A673 (cell line): ENCODE measurements around the gene NHSL1. TPM values are rescaled to one million over a fixed set of nuclear protein-coding genes. Genes with fewer than 3 reads are reported as not detected.

Source experiments
- BruUV-seq: library from RNA; stranded (reverse); fragments of 400-500 nt; replicated peaks from 2 replicates; lab custom pipeline; 2021; lab: Mats Ljungman, UMichigan
- CTCF ChIA-PET: fragments of 300-600 bp; sonication (Branson Sonifier 250); formaldehyde crosslinking; loops from one replicate; lab custom pipeline; 2022; ENCODE audit warnings: antibody characterized with exemption; lab: Charles Lee
- POLR2A ChIA-PET: fragments of 300-600 bp; sonication (Branson Sonifier 250); formaldehyde crosslinking; loops from one replicate; lab custom pipeline; 2022; ENCODE audit warnings: antibody characterized with exemption; ENCODE audit not compliant: low non-redundant PET; lab: Charles Lee
- DNase-seq: peaks from one replicate; pipeline ENCODE4 v3.0.0-alpha.2; 2015; ENCODE audit warnings: low spot score
- H3K27ac ChIP-seq: fragments of 200-600 bp; sonication (generic); 2 replicates; pipeline ENCODE4 v1.5.1; 2016; ENCODE audit warnings: mixed run types, low read depth, mild to moderate bottlenecking, mixed read lengths, antibody characterized with exemption, low read length; ENCODE audit not compliant: poor library complexity, severe bottlenecking
- H3K27me3 ChIP-seq: fragments of 200-600 bp; sonication (generic); replicated peaks from 2 replicates; pipeline ENCODE4 v1.6.1; 2017; ENCODE audit warnings: mixed run types, low read depth, mild to moderate bottlenecking, mixed read lengths, antibody characterized with exemption, low read length; ENCODE audit not compliant: insufficient read depth, poor library complexity
- H3K36me3 ChIP-seq: fragments of 200-600 bp; sonication (generic); 2 replicates; pipeline ENCODE4 v1.6.1; 2016; ENCODE audit warnings: mixed run types, mild to moderate bottlenecking, mixed read lengths, antibody characterized with exemption, low read length; ENCODE audit not compliant: insufficient read depth, poor library complexity, severe bottlenecking
- H3K4me1 ChIP-seq: fragments of 200-600 bp; sonication (generic); 2 replicates; pipeline ENCODE4 v1.6.1; 2017; ENCODE audit warnings: mixed run types, mild to moderate bottlenecking, mixed read lengths, antibody characterized with exemption, low read length; ENCODE audit not compliant: insufficient read depth, poor library complexity, severe bottlenecking
- H3K4me3 ChIP-seq: fragments of 200-600 bp; sonication (generic); 2 replicates; pipeline ENCODE4 v1.5.1; 2016; ENCODE audit warnings: low read depth, mixed run types, mild to moderate bottlenecking, mixed read lengths, low read length; ENCODE audit not compliant: poor library complexity, severe bottlenecking
- H3K9me3 ChIP-seq: fragments of 200-600 bp; sonication (generic); 2 replicates; pipeline ENCODE4 v1.6.1; 2016; ENCODE audit warnings: mixed run types, low read depth, mild to moderate bottlenecking, mixed read lengths, antibody characterized with exemption, low read length; ENCODE audit not compliant: poor library complexity, severe bottlenecking
- EZH2 ChIP-seq: fragments of 200-600 bp; sonication (generic); IDR thresholded peaks from 2 replicates; pipeline ENCODE4 v1.6.1; 2017; ENCODE audit warnings: borderline replicate concordance, low read depth, mild to moderate bottlenecking, mixed read lengths, antibody characterized with exemption, low read length; ENCODE audit not compliant: poor library complexity, severe bottlenecking
- intact Hi-C: fragments of 100-400 bp; cut with micrococcal nuclease; formaldehyde crosslinking; loops from one replicate; pipeline ENCODE4 v1.10.0; 2022; ENCODE audit not compliant: unreplicated experiment
- total RNA-seq: library from RNA; stranded (reverse); gene quantifications from 2 replicates; pipeline ENCODE4 v1.2.3, GENCODE V29; 2021
- TF ChIP-seq, protein P1 (sequence below): fragments of 300-800, 200-600 bp; sonication (generic); conservative IDR thresholded peaks from 2 replicates; pipeline ENCODE4 v1.5.1; 2017; ENCODE audit warnings: low read depth, mild to moderate bottlenecking, antibody characterized with exemption, low read length, moderate library complexity, mixed read lengths

NHSL1 gene
- total RNA-seq, 1 experiment from 2014 or later = 33.1 TPM

DNA sequence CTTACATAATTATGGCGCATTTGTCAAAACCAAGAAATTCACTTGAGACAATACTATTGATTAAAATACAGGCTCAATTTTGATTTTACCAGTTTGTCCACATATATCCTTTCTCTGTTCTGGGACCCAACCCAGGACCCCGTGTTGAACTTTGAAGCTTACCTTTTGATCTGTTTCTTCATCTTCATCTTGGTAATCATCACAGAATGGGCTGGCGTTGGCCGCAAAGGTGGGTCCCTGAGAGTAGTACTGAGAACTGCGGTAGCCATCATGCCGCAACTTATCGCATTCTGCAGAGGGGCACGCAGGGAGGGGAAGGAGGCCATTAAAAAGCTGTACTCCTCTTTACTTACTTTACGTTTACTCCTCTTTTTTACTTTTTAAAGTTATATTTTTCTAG, 26.1 kb downstream of the NHSL1 start:
- CTCF ChIA-PET = no interaction called here
- Histone ChIP-seq H3K9me3 (no peaks in the 10 kb centered on the region), H3K27me3 (no peaks in the 10 kb centered on the region), H3K4me1 (no peaks in the 10 kb centered on the region), H3K4me3 (no peak overlapping the region), H3K27ac (no peak overlapping the region), H3K36me3 (no peaks in the 10 kb centered on the region)
- no peak for DNase-seq
- no TSS peak for BruUV-seq
- intact Hi-C loops = no loop called here
- POLR2A ChIA-PET = no interaction called here
- no peak for TF ChIP-seq EZH2
- TF ChIP-seq, protein P1, sequence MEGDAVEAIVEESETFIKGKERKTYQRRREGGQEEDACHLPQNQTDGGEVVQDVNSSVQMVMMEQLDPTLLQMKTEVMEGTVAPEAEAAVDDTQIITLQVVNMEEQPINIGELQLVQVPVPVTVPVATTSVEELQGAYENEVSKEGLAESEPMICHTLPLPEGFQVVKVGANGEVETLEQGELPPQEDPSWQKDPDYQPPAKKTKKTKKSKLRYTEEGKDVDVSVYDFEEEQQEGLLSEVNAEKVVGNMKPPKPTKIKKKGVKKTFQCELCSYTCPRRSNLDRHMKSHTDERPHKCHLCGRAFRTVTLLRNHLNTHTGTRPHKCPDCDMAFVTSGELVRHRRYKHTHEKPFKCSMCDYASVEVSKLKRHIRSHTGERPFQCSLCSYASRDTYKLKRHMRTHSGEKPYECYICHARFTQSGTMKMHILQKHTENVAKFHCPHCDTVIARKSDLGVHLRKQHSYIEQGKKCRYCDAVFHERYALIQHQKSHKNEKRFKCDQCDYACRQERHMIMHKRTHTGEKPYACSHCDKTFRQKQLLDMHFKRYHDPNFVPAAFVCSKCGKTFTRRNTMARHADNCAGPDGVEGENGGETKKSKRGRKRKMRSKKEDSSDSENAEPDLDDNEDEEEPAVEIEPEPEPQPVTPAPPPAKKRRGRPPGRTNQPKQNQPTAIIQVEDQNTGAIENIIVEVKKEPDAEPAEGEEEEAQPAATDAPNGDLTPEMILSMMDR = no peak

DNA sequence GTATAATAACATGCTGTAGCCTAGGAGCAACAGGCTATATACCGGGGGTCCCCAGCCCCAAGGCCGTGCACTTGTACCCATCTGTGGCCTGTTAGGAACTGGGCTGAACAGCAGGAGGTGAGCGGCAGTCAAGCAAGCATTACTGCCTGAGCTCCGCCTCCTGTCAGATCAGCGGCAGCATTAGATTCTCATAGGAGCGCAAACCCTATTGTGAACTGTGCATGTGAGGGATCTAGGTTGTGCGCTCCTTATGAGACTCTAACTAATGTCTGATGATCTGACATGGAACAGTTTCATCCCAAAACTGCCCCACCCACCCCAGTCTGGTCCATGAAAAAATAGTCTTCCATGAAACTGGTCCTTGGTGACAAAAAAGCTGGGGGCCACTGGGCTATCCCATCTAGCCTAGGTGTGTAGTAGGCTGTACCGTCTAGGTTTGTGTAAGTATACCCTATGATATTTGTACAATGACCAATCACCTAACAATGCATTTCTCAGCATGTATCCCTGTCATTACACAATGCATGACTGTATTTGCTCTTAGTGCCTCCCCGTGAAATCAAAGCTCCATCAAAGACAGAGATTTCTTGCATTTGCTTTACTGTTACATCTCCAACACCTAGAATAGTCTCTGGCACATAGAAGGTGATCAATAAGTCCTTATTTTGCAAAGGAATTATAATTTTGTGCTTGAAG, 30.8 kb downstream of the NHSL1 start:
- no peaks in the 10 kb centered on the region for H3K27me3 ChIP-seq
- no peak overlapping the region for H3K27ac ChIP-seq
- H3K36me3 ChIP-seq = no peaks in the 10 kb centered on the region
- ChIA-PET POLR2A (no interaction called here), CTCF (no interaction called here)
- H3K4me3 ChIP-seq = no peak overlapping the region
- H3K4me1 ChIP-seq = no peaks in the 10 kb centered on the region
- DNase-seq = no peak
- TF ChIP-seq, protein P1 = no peak
- TF ChIP-seq EZH2 = no peak
- intact Hi-C loops = no loop called here
- H3K9me3 ChIP-seq = no peaks in the 10 kb centered on the region
- BruUV-seq = no TSS peak

DNA sequence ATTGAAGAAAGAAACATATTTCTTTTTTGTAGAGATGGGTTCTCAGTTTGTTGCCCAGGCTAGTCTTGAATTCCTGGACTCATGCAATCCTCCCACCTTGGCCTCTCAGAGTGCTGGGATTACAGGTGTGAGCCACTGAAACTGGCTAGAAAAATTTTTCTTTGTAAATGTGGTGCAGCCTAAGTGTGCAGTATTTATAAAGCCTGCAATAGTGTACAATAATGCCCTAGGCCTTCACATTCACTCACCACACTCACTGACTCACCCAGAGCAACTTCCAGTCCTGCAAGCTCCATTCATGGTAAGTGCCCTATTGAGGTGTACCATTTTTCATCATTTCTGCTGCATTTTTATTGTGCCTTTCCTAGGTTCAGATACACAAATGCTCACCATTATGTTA, 31.4 kb downstream of the NHSL1 start:
- Histone ChIP-seq H3K27me3 (no peaks in the 10 kb centered on the region), H3K27ac (no peak overlapping the region), H3K9me3 (no peaks in the 10 kb centered on the region), H3K36me3 (no peaks in the 10 kb centered on the region), H3K4me3 (no peak overlapping the region), H3K4me1 (no peaks in the 10 kb centered on the region)
- ChIA-PET CTCF (no interaction called here), POLR2A (no interaction called here)
- BruUV-seq = no TSS peak
- no peak for TF ChIP-seq EZH2
- TF ChIP-seq, protein P1 = no peak
- intact Hi-C loops = no loop called here
- no peak for DNase-seq
